Keratinocyte (primary cell): ENCODE measurements around the gene H1-8. TPM values are rescaled to one million over a fixed set of nuclear protein-coding genes. Genes with fewer than 3 reads are reported as not detected.
"Not testable (repeated sequence)": the region's sequence is repeated elsewhere in the genome, so short reads cannot be mapped to it uniquely, and the experiment has no call there.

Experiments used
- DNase-seq: peaks from one replicate; pipeline ENCODE4 v3.0.0-alpha.2; 2011; ENCODE audit warnings: low read depth, missing footprints, low spot score
- FAIRE-seq: peaks from 2 replicates; lab custom pipeline; 2011; peaks lifted over from hg19 to GRCh38; lab: Jason Lieb, UNC
- H2AFZ ChIP-seq: 2 replicates; pipeline ENCODE4 v1.6.0; 2012; ENCODE audit warnings: low read length, control low read depth, inconsistent platforms; ENCODE audit not compliant: control insufficient read depth
- H3K27ac ChIP-seq: 2 replicates; pipeline ENCODE4 v1.5.1; 2011; ENCODE audit warnings: low read length; ENCODE audit not compliant: control insufficient read depth, insufficient read depth
- H3K27me3 ChIP-seq: 3 replicates; pipeline ENCODE4 v1.6.0; 2011; ENCODE audit warnings: low read length; ENCODE audit not compliant: control insufficient read depth, insufficient read depth; ENCODE audit errors: extremely low read depth
- H3K36me3 ChIP-seq, 2 experiments: 2 replicates in 1 of 2; 3 replicates in 1 of 2; pipeline ENCODE4 v1.5.1; 2011; ENCODE audit warnings: low read length in 2 of 2, mild to moderate bottlenecking in 1 of 2; ENCODE audit not compliant: control insufficient read depth in 2 of 2, insufficient read depth in 2 of 2; ENCODE audit errors: extremely low read depth in 1 of 2
- H3K4me1 ChIP-seq: 3 replicates; pipeline ENCODE4 v1.5.1; 2011; ENCODE audit warnings: low read length; ENCODE audit not compliant: control insufficient read depth, insufficient read depth; ENCODE audit errors: extremely low read depth
- H3K4me2 ChIP-seq: 3 replicates; pipeline ENCODE4 v1.6.0; 2011; ENCODE audit warnings: low read depth, low read length; ENCODE audit not compliant: control insufficient read depth, insufficient read depth; ENCODE audit errors: extremely low read depth
- H3K4me3 ChIP-seq, 3 experiments: fragments of 200-600 bp in 1 of 3; sonication (generic) in 1 of 3; 2 replicates in 2 of 3; 3 replicates in 1 of 3; pipeline ENCODE4 v1.5.1; 2011 to 2016; ENCODE audit warnings: low read length in 3 of 3, mild to moderate bottlenecking in 3 of 3, control low read depth in 2 of 3, inconsistent platforms in 1 of 3, low read depth in 1 of 3, mixed read lengths in 1 of 3, mixed run types in 1 of 3, moderate library complexity in 1 of 3; ENCODE audit not compliant: control insufficient read depth in 2 of 3, insufficient read depth in 2 of 3; ENCODE audit errors: extremely low read depth in 1 of 3
- H3K79me2 ChIP-seq: 2 replicates; pipeline ENCODE4 v1.6.0; 2012; ENCODE audit warnings: low read length; ENCODE audit not compliant: control insufficient read depth, insufficient read depth
- H3K9ac ChIP-seq: 3 replicates; pipeline ENCODE4 v1.6.0; 2011; ENCODE audit warnings: low read length; ENCODE audit not compliant: control insufficient read depth, insufficient read depth; ENCODE audit errors: extremely low read depth
- H3K9me1 ChIP-seq: 3 replicates; pipeline ENCODE4 v1.6.0; 2011; ENCODE audit warnings: low read length; ENCODE audit not compliant: control insufficient read depth, insufficient read depth; ENCODE audit errors: extremely low read depth
- H3K9me3 ChIP-seq: 2 replicates; pipeline ENCODE4 v1.5.1; 2012; ENCODE audit warnings: low read depth, low read length; ENCODE audit not compliant: control insufficient read depth
- H4K20me1 ChIP-seq: 3 replicates; pipeline ENCODE4 v1.6.0; 2011; ENCODE audit warnings: low read length; ENCODE audit not compliant: control insufficient read depth, insufficient read depth; ENCODE audit errors: extremely low read depth
- EZH2 ChIP-seq: IDR thresholded peaks from one replicate; pipeline ENCODE4 v1.6.1; 2012; ENCODE audit warnings: inconsistent platforms, mild to moderate bottlenecking, low read length, moderate library complexity
- dilution Hi-C: fragments of 300-500 bp; cut with MboI; formaldehyde crosslinking; loops from one replicate; pipeline ENCODE4 v1.7.0; 2020; ENCODE audit warnings: low sequenced_read_pairs; ENCODE audit not compliant: extremely low pct_ligation_motif_present
- polyA plus RNA-seq, 5 experiments: library from polyadenylated mRNA; depleted of rRNA in 3 of 5; stranded (reverse) in 3 of 5; stranded (forward) in 1 of 5; unstranded in 1 of 5; fragments of >200 nt; gene quantifications; 1 replicate in 1 of 5; 2 replicates in 3 of 5; 3 replicates in 1 of 5; pipeline versions ENCODE4 v1.2.1 to v1.2.3, GENCODE V29; 2011 to 2012; ENCODE audit warnings: missing spikeins in 2 of 5, low read depth in 1 of 5, low replicate concordance in 1 of 5
- TF ChIP-seq, protein P1 (sequence below), 3 experiments: IDR thresholded peaks in 1 of 3; conservative IDR thresholded peaks in 1 of 3; optimal IDR thresholded peaks in 1 of 3; 2 replicates in 2 of 3; 3 replicates in 1 of 3; pipeline versions ENCODE3 to v1.5.1; 2011; ENCODE audit warnings: low read length in 3 of 3, mild to moderate bottlenecking in 3 of 3, moderate library complexity in 2 of 3, control low read depth in 1 of 3, inconsistent platforms in 1 of 3; ENCODE audit not compliant: insufficient read depth in 2 of 3; ENCODE audit errors: extremely low read depth in 1 of 3

H1-8 gene
- polyA plus RNA-seq, 1 donor (not counting 4 experiments of a cell fraction or from before 2014, with no cell fraction given): not detected

DNA sequence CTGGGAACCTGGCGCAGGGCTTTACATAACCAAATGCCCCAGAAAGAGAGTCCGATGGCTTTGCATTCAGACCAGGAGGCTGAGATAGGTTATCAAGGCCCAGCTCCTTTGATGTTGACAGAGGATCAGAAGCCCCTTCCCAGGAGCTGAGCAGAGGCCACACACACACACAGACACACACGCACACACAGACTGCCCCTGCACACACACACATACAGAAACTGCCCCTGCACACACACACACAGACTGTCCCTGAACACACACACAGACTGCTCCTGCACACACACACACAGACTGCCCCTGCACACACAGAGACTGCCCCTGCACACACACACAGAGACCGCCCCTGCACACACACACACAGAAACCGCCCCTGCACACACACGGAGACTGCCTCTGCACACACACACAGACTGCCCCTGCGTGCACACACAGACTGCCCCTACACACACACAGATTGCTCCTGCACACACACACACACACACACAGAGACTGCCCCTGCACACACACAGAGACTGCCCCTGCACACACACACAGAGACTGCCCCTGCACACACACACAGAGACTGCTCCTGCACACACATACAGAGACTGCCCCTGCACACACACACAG, 27.0 kb upstream of the H1-8 start:
- FAIRE-seq, H3K9me1 ChIP-seq, H2AFZ ChIP-seq, H3K4me2 ChIP-seq, H3K4me3 ChIP-seq, dilution Hi-C loops, H3K27ac ChIP-seq, H3K9me3 ChIP-seq, H3K4me1 ChIP-seq, H3K9ac ChIP-seq, H3K27me3 ChIP-seq, H4K20me1 ChIP-seq, H3K36me3 ChIP-seq, DNase-seq, H3K79me2 ChIP-seq: not testable (repeated sequence)

DNA sequence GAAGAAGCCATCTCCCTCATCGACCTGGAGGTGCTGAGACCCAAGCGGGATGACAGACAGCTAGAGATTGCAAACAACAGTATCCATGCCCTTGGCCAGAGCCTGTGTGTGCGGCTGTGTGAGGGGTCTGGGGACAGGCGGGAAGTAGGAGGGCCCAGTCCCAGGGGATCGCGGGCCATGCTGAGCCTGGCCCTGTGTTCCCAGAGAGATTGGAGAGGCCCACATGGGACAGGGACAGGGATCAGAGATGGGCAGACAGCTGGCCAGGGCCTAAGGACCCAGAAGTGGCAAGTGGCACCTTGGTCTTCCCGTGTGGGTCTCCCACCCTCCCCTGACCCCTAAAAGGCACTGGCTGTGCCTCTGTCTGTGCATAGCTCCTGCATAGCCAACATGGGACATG, 25.5 kb upstream of the H1-8 start:
- no peak overlapping the region for H3K9ac ChIP-seq
- no peak overlapping the region for H3K4me2 ChIP-seq
- no peak for TF ChIP-seq EZH2
- TF ChIP-seq, protein P1, sequence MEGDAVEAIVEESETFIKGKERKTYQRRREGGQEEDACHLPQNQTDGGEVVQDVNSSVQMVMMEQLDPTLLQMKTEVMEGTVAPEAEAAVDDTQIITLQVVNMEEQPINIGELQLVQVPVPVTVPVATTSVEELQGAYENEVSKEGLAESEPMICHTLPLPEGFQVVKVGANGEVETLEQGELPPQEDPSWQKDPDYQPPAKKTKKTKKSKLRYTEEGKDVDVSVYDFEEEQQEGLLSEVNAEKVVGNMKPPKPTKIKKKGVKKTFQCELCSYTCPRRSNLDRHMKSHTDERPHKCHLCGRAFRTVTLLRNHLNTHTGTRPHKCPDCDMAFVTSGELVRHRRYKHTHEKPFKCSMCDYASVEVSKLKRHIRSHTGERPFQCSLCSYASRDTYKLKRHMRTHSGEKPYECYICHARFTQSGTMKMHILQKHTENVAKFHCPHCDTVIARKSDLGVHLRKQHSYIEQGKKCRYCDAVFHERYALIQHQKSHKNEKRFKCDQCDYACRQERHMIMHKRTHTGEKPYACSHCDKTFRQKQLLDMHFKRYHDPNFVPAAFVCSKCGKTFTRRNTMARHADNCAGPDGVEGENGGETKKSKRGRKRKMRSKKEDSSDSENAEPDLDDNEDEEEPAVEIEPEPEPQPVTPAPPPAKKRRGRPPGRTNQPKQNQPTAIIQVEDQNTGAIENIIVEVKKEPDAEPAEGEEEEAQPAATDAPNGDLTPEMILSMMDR (optimal IDR thresholded peaks at IDR 0.05 in 1 of 3, IDR thresholded peaks at IDR 0.05 in 1 of 3, conservative IDR thresholded peaks at IDR 0.05 in 1 of 3; ENCODE audit: extremely low read depth in 1 of 3, insufficient read depth in 2 of 3, low read length in 3 of 3): no peak
- FAIRE-seq: no peak
- no peaks in the 10 kb centered on the region for H3K4me1 ChIP-seq
- no peaks in the 10 kb centered on the region for H3K9me1 ChIP-seq
- H3K4me3 ChIP-seq: no peak overlapping the region
- H2AFZ ChIP-seq: no peak overlapping the region
- H3K27ac ChIP-seq: no peak overlapping the region
- H4K20me1 ChIP-seq: no peaks in the 10 kb centered on the region
- no peaks in the 10 kb centered on the region for H3K79me2 ChIP-seq
- dilution Hi-C loops: no loop called here
- H3K9me3 ChIP-seq: no peaks in the 10 kb centered on the region
- no peaks in the 10 kb centered on the region for H3K36me3 ChIP-seq
- no peak for DNase-seq
- H3K27me3 ChIP-seq: no peaks in the 10 kb centered on the region

- Histone ChIP-seq H3K4me1 (no peaks in the 10 kb centered on the region), H3K27me3 (no peaks in the 10 kb centered on the region), H3K9me1 (no peaks in the 10 kb centered on the region), H3K4me3 (no peak overlapping the region), H3K36me3 (no peaks in the 10 kb centered on the region), H3K27ac (no peak overlapping the region), H3K9ac (no peak overlapping the region), H3K4me2 (no peak overlapping the region), H2AFZ (no peak overlapping the region), H4K20me1 (no peaks in the 10 kb centered on the region), H3K9me3 (no peaks in the 10 kb centered on the region), H3K79me2 (no peaks in the 10 kb centered on the region)
- FAIRE-seq (no peak), DNase-seq (no peak)
- no peak for TF ChIP-seq EZH2
- TF ChIP-seq, protein P1 (optimal IDR thresholded peaks at IDR 0.05 in 1 of 3, IDR thresholded peaks at IDR 0.05 in 1 of 3, conservative IDR thresholded peaks at IDR 0.05 in 1 of 3; ENCODE audit: extremely low read depth in 1 of 3, insufficient read depth in 2 of 3, low read length in 3 of 3): no peak
- dilution Hi-C loops: no loop called here
Observed at GRCh38 chr3:129518038-129518561, 24.9 kb upstream of the H1-8 start.
